ENCODE results near the gene NDUFS4. TPM values are rescaled to one million over a fixed set of nuclear protein-coding genes. Genes with fewer than 3 reads are reported as not detected.
"Not testable (repeated sequence)": the region's sequence is repeated elsewhere in the genome, so short reads cannot be mapped to it uniquely, and the experiment has no call there.

The NDUFS4 gene
- total RNA-seq, 1 donor = 64.3 TPM

GRCh38 chr5:53542926-53543325 lies 17.5 kb upstream of the NDUFS4 start:
- no peak for DNase-seq (ENCODE audit: low read depth)
- TF ChIP-seq, protein P1, sequence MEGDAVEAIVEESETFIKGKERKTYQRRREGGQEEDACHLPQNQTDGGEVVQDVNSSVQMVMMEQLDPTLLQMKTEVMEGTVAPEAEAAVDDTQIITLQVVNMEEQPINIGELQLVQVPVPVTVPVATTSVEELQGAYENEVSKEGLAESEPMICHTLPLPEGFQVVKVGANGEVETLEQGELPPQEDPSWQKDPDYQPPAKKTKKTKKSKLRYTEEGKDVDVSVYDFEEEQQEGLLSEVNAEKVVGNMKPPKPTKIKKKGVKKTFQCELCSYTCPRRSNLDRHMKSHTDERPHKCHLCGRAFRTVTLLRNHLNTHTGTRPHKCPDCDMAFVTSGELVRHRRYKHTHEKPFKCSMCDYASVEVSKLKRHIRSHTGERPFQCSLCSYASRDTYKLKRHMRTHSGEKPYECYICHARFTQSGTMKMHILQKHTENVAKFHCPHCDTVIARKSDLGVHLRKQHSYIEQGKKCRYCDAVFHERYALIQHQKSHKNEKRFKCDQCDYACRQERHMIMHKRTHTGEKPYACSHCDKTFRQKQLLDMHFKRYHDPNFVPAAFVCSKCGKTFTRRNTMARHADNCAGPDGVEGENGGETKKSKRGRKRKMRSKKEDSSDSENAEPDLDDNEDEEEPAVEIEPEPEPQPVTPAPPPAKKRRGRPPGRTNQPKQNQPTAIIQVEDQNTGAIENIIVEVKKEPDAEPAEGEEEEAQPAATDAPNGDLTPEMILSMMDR (IDR thresholded peaks at IDR 0.05; ENCODE audit: insufficient read depth, low read depth, low read length) = no peak
- H3K4me3 ChIP-seq (ENCODE audit: low read depth, low read length) = no peak overlapping the region

DNA sequence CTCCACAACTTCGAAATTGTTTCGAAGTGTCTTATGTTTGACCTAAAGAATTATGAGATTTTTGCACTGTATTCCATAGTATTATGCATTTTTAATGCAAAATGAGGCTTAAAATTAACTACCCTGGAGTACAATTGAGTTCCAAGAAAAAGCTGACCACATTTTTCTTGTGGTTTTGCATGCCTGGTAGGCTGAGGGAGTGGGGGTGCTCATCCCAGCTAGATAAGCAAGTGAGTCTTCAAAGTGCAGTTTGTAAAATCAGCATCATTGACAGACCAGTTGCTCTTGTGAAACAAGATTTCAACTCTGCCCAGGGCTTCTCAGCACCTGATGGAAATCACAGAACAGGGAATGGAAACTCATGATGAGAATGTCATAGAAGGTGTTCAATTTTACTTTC lies 17.0 kb upstream of the NDUFS4 start:
- TF ChIP-seq, protein P1 (IDR thresholded peaks at IDR 0.05; ENCODE audit: insufficient read depth, low read depth, low read length) = no peak
- no peak overlapping the region for H3K4me3 ChIP-seq (ENCODE audit: low read depth, low read length)
- DNase-seq (ENCODE audit: low read depth) = peak; percentile 17

DNA sequence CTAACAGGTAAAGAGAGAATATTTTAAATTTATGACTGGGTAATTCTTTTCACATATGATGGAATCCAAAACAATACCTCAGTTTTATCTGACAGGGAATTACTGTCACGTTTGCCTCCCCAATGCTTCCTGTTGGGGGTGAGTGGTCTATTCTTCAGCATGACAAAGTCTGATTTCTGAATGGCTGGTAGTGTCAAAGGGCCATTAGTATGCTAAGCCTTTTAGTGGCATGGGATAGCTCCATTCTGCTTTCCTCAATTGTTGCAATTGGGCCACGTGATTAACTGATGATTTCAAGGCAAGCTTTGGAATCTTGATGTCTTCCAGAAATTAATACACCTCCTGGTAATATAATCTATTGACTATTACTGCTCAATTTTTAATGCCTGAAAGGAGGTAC lies 14.7 kb upstream of the NDUFS4 start:
- DNase-seq (ENCODE audit: low read depth) = no peak
- H3K4me3 ChIP-seq (ENCODE audit: low read depth, low read length) = no peak overlapping the region
- TF ChIP-seq, protein P1 (IDR thresholded peaks at IDR 0.05; ENCODE audit: insufficient read depth, low read depth, low read length) = no peak

GRCh38 chr5:53547226-53547625 lies 13.2 kb upstream of the NDUFS4 start:
- no peak for DNase-seq (ENCODE audit: low read depth)
- TF ChIP-seq, protein P1 (IDR thresholded peaks at IDR 0.05; ENCODE audit: insufficient read depth, low read depth, low read length) = no peak

DNA sequence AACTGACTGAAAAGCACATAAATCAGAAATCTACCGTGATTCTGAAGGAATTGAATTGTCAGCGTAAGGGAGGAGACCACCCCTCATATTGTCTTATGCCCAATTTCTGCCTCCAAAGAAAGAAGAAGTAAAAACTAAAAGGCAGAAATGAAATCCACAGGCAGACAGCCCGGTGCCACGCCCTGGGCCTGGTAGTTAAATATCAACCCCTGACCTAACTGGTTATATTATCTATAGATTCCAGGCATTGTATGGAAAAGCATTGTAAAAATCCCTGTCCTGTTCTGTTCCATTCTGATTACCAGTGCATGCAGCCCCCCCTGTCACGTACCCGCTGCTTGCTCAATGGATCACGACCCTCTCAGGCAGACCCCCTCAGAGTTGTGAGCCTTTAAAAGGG lies 11.9 kb upstream of the NDUFS4 start:
- H3K4me3 ChIP-seq (ENCODE audit: low read depth, low read length); DNase-seq (ENCODE audit: low read depth): not testable (repeated sequence)

More at GRCh38 chr5:53547226-53547625, 13.2 kb upstream of the NDUFS4 start:
- no peak overlapping the region for H3K4me3 ChIP-seq (ENCODE audit: low read depth, low read length)

DNA sequence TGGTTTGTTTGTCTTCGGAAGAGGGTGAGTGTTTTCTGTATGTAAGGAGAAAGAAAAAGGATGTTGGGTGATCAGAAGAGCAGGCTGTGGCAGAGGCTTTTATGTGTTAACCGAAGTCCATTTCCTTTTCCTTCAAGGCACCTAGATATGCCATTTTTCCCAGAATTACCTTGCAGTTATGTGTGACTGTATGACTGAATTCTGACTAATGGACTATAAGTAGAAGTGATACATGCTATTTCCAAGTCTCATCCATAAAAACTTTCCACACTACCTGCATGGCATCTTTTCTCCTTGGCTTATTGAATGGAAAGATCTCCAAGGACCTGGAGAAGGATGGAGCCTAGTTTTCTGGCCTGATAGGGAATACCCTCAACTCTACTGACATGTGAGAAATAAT lies 10.6 kb upstream of the NDUFS4 start:
- TF ChIP-seq, protein P1 (IDR thresholded peaks at IDR 0.05; ENCODE audit: insufficient read depth, low read depth, low read length) = no peak
- no peak overlapping the region for H3K4me3 ChIP-seq (ENCODE audit: low read depth, low read length)
- DNase-seq (ENCODE audit: low read depth) = no peak

GRCh38 chr5:53552561-53552960 lies 7.9 kb upstream of the NDUFS4 start:
- DNase-seq (ENCODE audit: low read depth) = no peak
- H3K4me3 ChIP-seq (ENCODE audit: low read depth, low read length) = no peak overlapping the region
- TF ChIP-seq, protein P1 (IDR thresholded peaks at IDR 0.05; ENCODE audit: insufficient read depth, low read depth, low read length) = no peak
